A549 (cell line): ENCODE data around the gene DUSP9. TPM values are rescaled to one million over a fixed set of nuclear protein-coding genes. Genes with fewer than 3 reads are reported as not detected.

Experiments used
- ATAC-seq, 2 experiments: fragments of 200-7000 bp in 1 of 2; fragments of >200 bp in 1 of 2; cut with Nextera tagmentation in 1 of 2; cut with Tn5 transposase in 1 of 2; 3 replicates each; pipeline versions ENCODE4 v1.8.0 to v1.9.1; 2018 to 2020; ENCODE audit warnings: mild to moderate bottlenecking in 1 of 2, moderate library complexity in 1 of 2
- CTCF ChIA-PET: fragments of 300-600 bp; sonication (Branson Sonifier 250); formaldehyde crosslinking; extraction: SDS; loops from one replicate; lab custom pipeline; 2021; ENCODE audit warnings: antibody characterized with exemption, inconsistent platforms; lab: Yijun Ruan, JAX
- POLR2A ChIA-PET: fragments of 350-600 bp; formaldehyde crosslinking; extraction: SDS; loops from one replicate; lab custom pipeline; 2021; ENCODE audit warnings: antibody characterized with exemption, inconsistent platforms; lab: Yijun Ruan, JAX
- DNase-seq, 2 experiments: peaks; one replicate each; pipeline versions ENCODE4 v3.0.0 to v3.0.0-alpha.2; 2011 to 2016; ENCODE audit warnings: low read depth in 1 of 2, low spot score in 1 of 2
- FAIRE-seq: peaks from 2 replicates; lab custom pipeline; 2011; peaks lifted over from hg19 to GRCh38; lab: Jason Lieb, UNC
- H3K27ac ChIP-seq, 2 experiments: fragments of >200 bp; sonication (Bioruptor Twin); formaldehyde crosslinking; 3 replicates each; pipeline ENCODE4 v1.5.1; 2016 to 2017
- H3K4me1 ChIP-seq: fragments of >200 bp; sonication (Bioruptor Twin); formaldehyde crosslinking; 3 replicates; pipeline ENCODE4 v1.6.1; 2016
- H3K4me2 ChIP-seq: fragments of >200 bp; sonication (Bioruptor Twin); formaldehyde crosslinking; 3 replicates; pipeline ENCODE4 v1.6.1; 2016
- H3K4me3 ChIP-seq: fragments of >200 bp; sonication (Bioruptor Twin); formaldehyde crosslinking; 3 replicates; pipeline ENCODE4 v1.5.1; 2016
- H3K9me3 ChIP-seq: fragments of >200 bp; sonication (Bioruptor Twin); formaldehyde crosslinking; 3 replicates; pipeline ENCODE4 v1.6.1; 2016
- EP300 ChIP-seq, 2 experiments: fragments of >200 bp; sonication (Bioruptor Twin); formaldehyde crosslinking; IDR thresholded peaks; 2 replicates in 1 of 2; 3 replicates in 1 of 2; pipeline ENCODE4 v1.6.1; 2016 to 2017
- MAZ ChIP-seq: fragments of 150-350 bp; IDR thresholded peaks from 2 replicates; pipeline ENCODE4 v1.6.1; 2014; ENCODE audit warnings: antibody characterized with exemption, low read depth, low read length, borderline replicate concordance
- RAD21 ChIP-seq, 2 experiments: fragments of >200 bp in 1 of 2; sonication (Bioruptor Twin) in 1 of 2; formaldehyde crosslinking in 1 of 2; IDR thresholded peaks in 1 of 2; conservative IDR thresholded peaks in 1 of 2; 2 replicates in 1 of 2; 3 replicates in 1 of 2; pipeline ENCODE4 v1.6.1; 2012 to 2018; ENCODE audit warnings: inconsistent platforms in 1 of 2
- REST ChIP-seq: fragments of 200-600 bp; sonication (generic); IDR thresholded peaks from 2 replicates; pipeline ENCODE4 v1.6.1; 2016; ENCODE audit warnings: antibody characterized with exemption, mild to moderate bottlenecking, moderate library complexity
- SMC3 ChIP-seq: fragments of >200 bp; sonication (Bioruptor Twin); formaldehyde crosslinking; IDR thresholded peaks from 3 replicates; pipeline ENCODE4 v1.6.1; 2018; ENCODE audit warnings: inconsistent platforms
- TP53 ChIP-seq: fragments of 250-450 bp; sonication (Bioruptor Pico); IDR thresholded peaks from 2 replicates; pipeline ENCODE4 v1.5.0; 2021; ENCODE audit warnings: mild to moderate bottlenecking, moderate library complexity
- WGBS: methylation state at CpG from one replicate; pipeline ENCODE4 v1.1.6; 2017; ENCODE audit errors: missing lambda C conversion rate; 5-methylcytosine and 5-hydroxymethylcytosine counted together
- polyA plus RNA-seq, 4 experiments: library from polyadenylated mRNA; depleted of rRNA in 3 of 4; stranded (reverse); fragments of >200 nt; fragmentation: RNase III in 1 of 4; extraction: RNeasy Plus Mini Kit Qiagen cat#74134 plus additional on column Dnase treatment in 1 of 4; gene quantifications; 2 replicates in 3 of 4; 3 replicates in 1 of 4; pipeline ENCODE4 v1.2.3, GENCODE V29; 2011 to 2017
- TF ChIP-seq, protein P1 (sequence below): fragments of 450-650 bp; IDR thresholded peaks from 2 replicates; pipeline ENCODE4 v1.6.1; 2014; ENCODE audit warnings: antibody characterized with exemption
- TF ChIP-seq, protein P2 (sequence below): fragments of >200 bp; sonication (Bioruptor Twin); formaldehyde crosslinking; IDR thresholded peaks from 3 replicates; pipeline ENCODE4 v1.5.1; 2016
- TF ChIP-seq, protein P3 (sequence below): IDR thresholded peaks from 2 replicates; pipeline ENCODE4 v1.6.1; 2012

DUSP9 gene
- polyA plus RNA-seq, 2 of the 4 experiments (the other 2 are of a cell fraction) = 0.75 to 1.6 TPM

DNA sequence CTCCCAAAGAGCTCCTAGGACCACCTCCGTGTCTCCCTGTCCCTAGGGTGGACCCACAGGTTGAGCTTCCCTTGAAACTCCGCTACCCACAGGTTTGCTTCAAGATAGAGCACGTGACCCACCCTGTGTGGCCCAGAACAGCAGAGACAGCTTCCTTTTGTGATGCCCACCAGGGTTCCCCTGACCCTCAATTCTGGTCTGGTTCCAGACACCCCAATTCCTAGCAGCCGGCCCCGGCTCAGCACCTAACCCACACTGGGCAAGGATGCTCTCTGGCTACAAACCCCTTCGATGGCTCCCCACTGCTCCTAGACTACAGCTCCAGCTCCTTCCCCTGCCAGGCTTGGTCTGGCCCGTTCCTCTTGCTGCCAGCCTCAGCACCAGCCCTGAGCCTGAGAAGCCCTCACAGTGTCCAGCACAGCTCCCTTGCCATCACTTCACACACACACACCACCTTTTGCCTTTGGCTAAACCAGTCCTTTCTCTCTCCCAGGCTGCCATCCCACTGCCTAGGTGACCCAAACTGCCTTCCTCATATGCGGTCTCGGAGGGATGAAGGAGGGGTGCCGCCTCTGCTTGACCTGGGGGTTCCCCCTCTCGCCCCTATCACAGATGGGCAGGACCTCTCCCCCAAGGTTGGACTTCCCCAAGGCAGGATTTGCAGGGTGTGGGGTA, 20.4 kb downstream of the DUSP9 start:
- TF ChIP-seq EP300 (IDR thresholded peaks at IDR 0.05) = no peak
- TF ChIP-seq, protein P1, sequence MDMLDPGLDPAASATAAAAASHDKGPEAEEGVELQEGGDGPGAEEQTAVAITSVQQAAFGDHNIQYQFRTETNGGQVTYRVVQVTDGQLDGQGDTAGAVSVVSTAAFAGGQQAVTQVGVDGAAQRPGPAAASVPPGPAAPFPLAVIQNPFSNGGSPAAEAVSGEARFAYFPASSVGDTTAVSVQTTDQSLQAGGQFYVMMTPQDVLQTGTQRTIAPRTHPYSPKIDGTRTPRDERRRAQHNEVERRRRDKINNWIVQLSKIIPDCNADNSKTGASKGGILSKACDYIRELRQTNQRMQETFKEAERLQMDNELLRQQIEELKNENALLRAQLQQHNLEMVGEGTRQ = 0 out of 2 replicates have a peak, but pooled peaks have one; percentile 7
- peak overlapping the region; percentile 35 for H3K4me3 ChIP-seq

GRCh38 chrX:153667956-153668396, 21.0 kb downstream of the DUSP9 start:
- WGBS = 32% methylated on average over 13 of the region's 14 CpGs
- CTCF ChIA-PET = interaction anchor here (0.5 to 5.9 kb wide), 34 partner anchors 10 to 725 kb away, joined by 3 to 78 read pairs (median 6); partner anchors contain the start of genes DUSP9 and SLC6A8
- FAIRE-seq (peak; percentile 92), DNase-seq (peak; percentile 81 to 85), ATAC-seq (peak; percentile 60 to 92)
- TF ChIP-seq MAZ (no peak), RAD21 (conservative IDR thresholded peaks at IDR 0.05 in 1 of 2, IDR thresholded peaks at IDR 0.05 in 1 of 2) (peak; percentile 58 to 74), SMC3 (peak; percentile 40; the same call in 2 of the 3 replicates), REST (peak; percentile 33; the same call in 1 of the 2 replicates), TP53 (CRISPR knock-in tag) (no peak)
- TF ChIP-seq, protein P2, sequence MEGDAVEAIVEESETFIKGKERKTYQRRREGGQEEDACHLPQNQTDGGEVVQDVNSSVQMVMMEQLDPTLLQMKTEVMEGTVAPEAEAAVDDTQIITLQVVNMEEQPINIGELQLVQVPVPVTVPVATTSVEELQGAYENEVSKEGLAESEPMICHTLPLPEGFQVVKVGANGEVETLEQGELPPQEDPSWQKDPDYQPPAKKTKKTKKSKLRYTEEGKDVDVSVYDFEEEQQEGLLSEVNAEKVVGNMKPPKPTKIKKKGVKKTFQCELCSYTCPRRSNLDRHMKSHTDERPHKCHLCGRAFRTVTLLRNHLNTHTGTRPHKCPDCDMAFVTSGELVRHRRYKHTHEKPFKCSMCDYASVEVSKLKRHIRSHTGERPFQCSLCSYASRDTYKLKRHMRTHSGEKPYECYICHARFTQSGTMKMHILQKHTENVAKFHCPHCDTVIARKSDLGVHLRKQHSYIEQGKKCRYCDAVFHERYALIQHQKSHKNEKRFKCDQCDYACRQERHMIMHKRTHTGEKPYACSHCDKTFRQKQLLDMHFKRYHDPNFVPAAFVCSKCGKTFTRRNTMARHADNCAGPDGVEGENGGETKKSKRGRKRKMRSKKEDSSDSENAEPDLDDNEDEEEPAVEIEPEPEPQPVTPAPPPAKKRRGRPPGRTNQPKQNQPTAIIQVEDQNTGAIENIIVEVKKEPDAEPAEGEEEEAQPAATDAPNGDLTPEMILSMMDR = peak; percentile 63
- TF ChIP-seq, protein P3, sequence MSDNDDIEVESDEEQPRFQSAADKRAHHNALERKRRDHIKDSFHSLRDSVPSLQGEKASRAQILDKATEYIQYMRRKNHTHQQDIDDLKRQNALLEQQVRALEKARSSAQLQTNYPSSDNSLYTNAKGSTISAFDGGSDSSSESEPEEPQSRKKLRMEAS = peak; percentile 64
- TF ChIP-seq, protein P1 = peak; percentile 48
- H3K4me1 ChIP-seq = no peaks in the 10 kb centered on the region
- H3K4me3 ChIP-seq = peak overlapping the region; percentile 35
- peak overlapping the region; percentile 71 for H3K4me2 ChIP-seq
- peak overlapping the region; percentile 30 to 63; a peak in 3 of 6 replicates for H3K27ac ChIP-seq
- H3K9me3 ChIP-seq = no peaks in the 10 kb centered on the region
- POLR2A ChIA-PET = no interaction called here

More for the DNA sequence above, 20.4 kb downstream of the DUSP9 start:
- ChIA-PET CTCF (interaction anchor here (0.5 to 5.9 kb wide), 41 partner anchors 8 to 726 kb away, joined by 3 to 78 read pairs (median 5); partner anchors contain the start of genes DUSP9 and SLC6A8), POLR2A (no interaction called here)
- H3K4me1 ChIP-seq = no peaks in the 10 kb centered on the region
- DNase-seq = no peak
- ATAC-seq = peak; percentile 38 to 48; a peak in 4 of 6 replicates
- FAIRE-seq = peak; percentile 32
- H3K27ac ChIP-seq = peak overlapping the region; percentile 30 to 63; a peak in 3 of 6 replicates
- peak overlapping the region; percentile 71 for H3K4me2 ChIP-seq
- H3K9me3 ChIP-seq = no peaks in the 10 kb centered on the region
- 50% methylated on average over 11 of the region's 11 CpGs for WGBS
